Measurements from ENCODE around the gene AMT.

GRCh38 chr3:49427586-49427985, 5.3 kb upstream of the AMT start:
- no peak for TF ChIP-seq CTCF (IDR thresholded peaks at IDR 0.05)
- no peak for TF ChIP-seq POLR2A (IDR thresholded peaks at IDR 0.05)
